Tibial nerve (tissue), 4 donors: ENCODE data around the gene KRTAP23-1. TPM values are rescaled to one million over a fixed set of nuclear protein-coding genes. Genes with fewer than 3 reads are reported as not detected.

Source experiments
- DNase-seq, 2 donors: peaks; one replicate each; pipeline ENCODE4 v3.0.0-alpha.2; 2019; ENCODE audit warnings: low spot score in 2 of 2
- H3K27ac ChIP-seq, 4 donors: fragments of 200-600 bp; sonication (generic) in 3 of 4; one replicate each; pipeline ENCODE4 v1.5.1; 2017 to 2019; ENCODE audit warnings: mild to moderate bottlenecking in 1 of 4
- H3K27me3 ChIP-seq, 2 donors: fragments of 200-600 bp; sonication (generic) in 1 of 2; one replicate each; pipeline versions ENCODE4 v1.5.1 to v1.6.0; 2017 to 2019
- H3K36me3 ChIP-seq, 3 donors: fragments of 200-600 bp; sonication (generic); one replicate each; pipeline ENCODE4 v1.5.1; 2018 to 2019
- H3K4me1 ChIP-seq, 4 donors: fragments of 200-600 bp; sonication (generic) in 3 of 4; one replicate each; pipeline ENCODE4 v1.5.1; 2017 to 2019
- H3K4me3 ChIP-seq, 4 donors: fragments of 200-600 bp; sonication (generic) in 3 of 4; one replicate each; pipeline ENCODE4 v1.5.1; 2017 to 2019; ENCODE audit warnings: mild to moderate bottlenecking in 1 of 4, moderate library complexity in 1 of 4
- H3K9me3 ChIP-seq, 4 donors: fragments of 200-600 bp; sonication (generic) in 3 of 4; one replicate each; pipeline ENCODE4 v1.5.1; 2017 to 2019
- CTCF ChIP-seq, 5 experiments: fragments of 200-600 bp in 3 of 5; fragments of 450-650 bp in 2 of 5; sonication (generic) in 3 of 5; IDR thresholded peaks; one replicate each; pipeline ENCODE4 v1.5.1; 2016 to 2019; ENCODE audit warnings: antibody characterized with exemption in 5 of 5, mild to moderate bottlenecking in 3 of 5, moderate library complexity in 2 of 5
- EP300 ChIP-seq, 2 donors: sonication (generic); formaldehyde crosslinking; IDR thresholded peaks; one replicate each; pipeline ENCODE4 v1.6.1; 2017; ENCODE audit warnings: antibody characterized with exemption in 2 of 2, mild to moderate bottlenecking in 1 of 2
- POLR2A ChIP-seq, 2 donors: fragments of 450-650 bp; IDR thresholded peaks; one replicate each; pipeline ENCODE4 v1.6.1; 2017; ENCODE audit warnings: antibody characterized with exemption in 2 of 2, mild to moderate bottlenecking in 2 of 2, moderate library complexity in 2 of 2
- WGBS, 2 donors: methylation state at CpG; one replicate each; pipeline ENCODE4 v1.1.5; 2018; 5-methylcytosine and 5-hydroxymethylcytosine counted together
- total RNA-seq, 4 donors: library from RNA; depleted of rRNA; stranded (reverse); fragments of >200 nt; gene quantifications; one replicate each; pipeline ENCODE4 v1.1.0, GENCODE V29; 2016

KRTAP23-1 gene
- total RNA-seq, 4 donors from 2014 or later = not detected

GRCh38 chr21:30333736-30334135, 14.7 kb downstream of the KRTAP23-1 start:
- Histone ChIP-seq H3K27ac (no peak overlapping the region), H3K36me3 (no peaks in the 10 kb centered on the region), H3K4me3 (no peak overlapping the region), H3K9me3 (no peaks in the 10 kb centered on the region), H3K27me3 (no peaks in the 10 kb centered on the region), H3K4me1 (peaks cover 0 to 3% (median 0%) of the 10 kb centered on the region in 4 donors)
- DNase-seq = no peak
- WGBS, 2 donors = 74 to 78% methylated on average over 3 of the region's 3 CpGs
- TF ChIP-seq CTCF (IDR thresholded peaks at IDR 0.05) (no peak), EP300 (IDR thresholded peaks at IDR 0.05) (no peak), POLR2A (IDR thresholded peaks at IDR 0.05) (no peak)

GRCh38 chr21:30332681-30333080, 15.7 kb downstream of the KRTAP23-1 start:
- DNase-seq = no peak
- no peaks in the 10 kb centered on the region for H3K27me3 ChIP-seq

GRCh38 chr21:30329203-30329875, 19.1 kb downstream of the KRTAP23-1 start:
- Histone ChIP-seq H3K27me3 (no peaks in the 10 kb centered on the region), H3K4me3 (no peak overlapping the region), H3K4me1 (no peaks in the 10 kb centered on the region), H3K9me3 (peaks cover 0 to 16% (median 0%) of the 10 kb centered on the region in 4 donors), H3K36me3 (no peaks in the 10 kb centered on the region), H3K27ac (no peak overlapping the region)
- DNase-seq = no peak
- TF ChIP-seq EP300 (IDR thresholded peaks at IDR 0.05) (no peak), POLR2A (IDR thresholded peaks at IDR 0.05) (no peak), CTCF (IDR thresholded peaks at IDR 0.05) (no peak)
- WGBS, 2 donors = 86 to 92% methylated on average over 4 of the region's 4 CpGs

More at GRCh38 chr21:30332681-30333080, 15.7 kb downstream of the KRTAP23-1 start:
- no peak overlapping the region for H3K4me3 ChIP-seq
- TF ChIP-seq POLR2A (IDR thresholded peaks at IDR 0.05) (no peak), CTCF (IDR thresholded peaks at IDR 0.05) (no peak), EP300 (IDR thresholded peaks at IDR 0.05) (no peak)
- 87 to 91% methylated on average over 2 of the region's 2 CpGs for WGBS, 2 donors
- H3K36me3 ChIP-seq = no peaks in the 10 kb centered on the region
- no peaks in the 10 kb centered on the region for H3K9me3 ChIP-seq
- no peak overlapping the region for H3K27ac ChIP-seq
- peaks cover 0 to 3% (median 0%) of the 10 kb centered on the region in 4 donors for H3K4me1 ChIP-seq

GRCh38 chr21:30326390-30326789, 22.0 kb downstream of the KRTAP23-1 start:
- no peak overlapping the region for H3K4me3 ChIP-seq
- peaks cover 0 to 16% (median 0%) of the 10 kb centered on the region in 4 donors for H3K9me3 ChIP-seq
- H3K36me3 ChIP-seq = no peaks in the 10 kb centered on the region
- no peaks in the 10 kb centered on the region for H3K27me3 ChIP-seq
- DNase-seq = no peak
- no peaks in the 10 kb centered on the region for H3K4me1 ChIP-seq
- TF ChIP-seq CTCF (IDR thresholded peaks at IDR 0.05) (no peak), EP300 (IDR thresholded peaks at IDR 0.05) (no peak), POLR2A (IDR thresholded peaks at IDR 0.05) (no peak)
- H3K27ac ChIP-seq = no peak overlapping the region

GRCh38 chr21:30320215-30320614, 28.2 kb downstream of the KRTAP23-1 start, which contains the start of gene KRTAP26-1:
Gene KRTAP26-1 (minus strand): TSS chr21:30320315. CDS start chr21:30320035, 280 bp downstream.
- no peak for DNase-seq
- Histone ChIP-seq H3K4me1 (no peaks in the 10 kb centered on the region), H3K27me3 (no peaks in the 10 kb centered on the region), H3K9me3 (no peaks in the 10 kb centered on the region), H3K4me3 (no peak within 1 kb of the TSS), H3K27ac (no peak within 1 kb of the TSS), H3K36me3 (no peaks in the 10 kb centered on the region)
- 86 to 89% methylated on average over 2 of the region's 2 CpGs for WGBS, 2 donors
- TF ChIP-seq POLR2A (IDR thresholded peaks at IDR 0.05) = no peak
- no peak for TF ChIP-seq CTCF (IDR thresholded peaks at IDR 0.05)
- TF ChIP-seq EP300 (IDR thresholded peaks at IDR 0.05) = no peak
